ENCODE data around the gene GRIA3.

DNA sequence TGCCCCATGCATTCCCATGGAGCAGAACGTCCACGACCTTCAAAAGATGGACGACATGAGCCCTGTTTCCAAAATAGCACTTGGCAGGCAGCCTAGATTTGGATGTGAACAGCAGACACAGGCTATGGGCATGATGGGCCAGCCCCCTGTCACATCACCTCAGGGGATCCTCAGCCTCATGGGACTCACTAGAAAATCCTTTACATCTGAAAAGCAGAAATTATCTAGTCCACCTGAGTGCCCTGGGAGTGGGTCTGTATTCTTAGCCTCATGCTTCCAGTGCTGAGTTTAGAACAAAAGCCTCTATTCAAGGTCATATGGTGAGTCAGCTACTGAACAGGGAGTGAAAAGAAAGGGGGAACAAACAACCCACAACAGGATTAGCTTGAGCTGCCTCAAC is 35.8 kb downstream of the GRIA3 start:
- TF ChIP-seq POLR2A (IDR thresholded peaks at IDR 0.05) = no peak
- TF ChIP-seq, protein P1, sequence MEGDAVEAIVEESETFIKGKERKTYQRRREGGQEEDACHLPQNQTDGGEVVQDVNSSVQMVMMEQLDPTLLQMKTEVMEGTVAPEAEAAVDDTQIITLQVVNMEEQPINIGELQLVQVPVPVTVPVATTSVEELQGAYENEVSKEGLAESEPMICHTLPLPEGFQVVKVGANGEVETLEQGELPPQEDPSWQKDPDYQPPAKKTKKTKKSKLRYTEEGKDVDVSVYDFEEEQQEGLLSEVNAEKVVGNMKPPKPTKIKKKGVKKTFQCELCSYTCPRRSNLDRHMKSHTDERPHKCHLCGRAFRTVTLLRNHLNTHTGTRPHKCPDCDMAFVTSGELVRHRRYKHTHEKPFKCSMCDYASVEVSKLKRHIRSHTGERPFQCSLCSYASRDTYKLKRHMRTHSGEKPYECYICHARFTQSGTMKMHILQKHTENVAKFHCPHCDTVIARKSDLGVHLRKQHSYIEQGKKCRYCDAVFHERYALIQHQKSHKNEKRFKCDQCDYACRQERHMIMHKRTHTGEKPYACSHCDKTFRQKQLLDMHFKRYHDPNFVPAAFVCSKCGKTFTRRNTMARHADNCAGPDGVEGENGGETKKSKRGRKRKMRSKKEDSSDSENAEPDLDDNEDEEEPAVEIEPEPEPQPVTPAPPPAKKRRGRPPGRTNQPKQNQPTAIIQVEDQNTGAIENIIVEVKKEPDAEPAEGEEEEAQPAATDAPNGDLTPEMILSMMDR (IDR thresholded peaks at IDR 0.05) = no peak
